22Rv1 (cell line): Measurements from ENCODE around the gene BCHE.
A peak's percentile ranks its signal among the peaks of the same experiment; 100 is the strongest.

ENCODE experiments used
- H3K27ac ChIP-seq: fragments of 450-650 bp; 2 replicates; pipeline ENCODE4 v1.5.1; 2017
- ZFX ChIP-seq: fragments of 450-650 bp; IDR thresholded peaks from 2 replicates; pipeline ENCODE4 v1.6.1; 2017; ENCODE audit warnings: antibody characterized with exemption, borderline replicate concordance
- TF ChIP-seq, protein P1 (sequence below): fragments of 450-650 bp; IDR thresholded peaks from 2 replicates; pipeline ENCODE4 v1.5.1; 2017; ENCODE audit warnings: mild to moderate bottlenecking

BCHE gene

GRCh38 chr3:165874663-165875489 lies 37.7 kb upstream of the BCHE start:
- no peak for TF ChIP-seq ZFX
- TF ChIP-seq, protein P1, sequence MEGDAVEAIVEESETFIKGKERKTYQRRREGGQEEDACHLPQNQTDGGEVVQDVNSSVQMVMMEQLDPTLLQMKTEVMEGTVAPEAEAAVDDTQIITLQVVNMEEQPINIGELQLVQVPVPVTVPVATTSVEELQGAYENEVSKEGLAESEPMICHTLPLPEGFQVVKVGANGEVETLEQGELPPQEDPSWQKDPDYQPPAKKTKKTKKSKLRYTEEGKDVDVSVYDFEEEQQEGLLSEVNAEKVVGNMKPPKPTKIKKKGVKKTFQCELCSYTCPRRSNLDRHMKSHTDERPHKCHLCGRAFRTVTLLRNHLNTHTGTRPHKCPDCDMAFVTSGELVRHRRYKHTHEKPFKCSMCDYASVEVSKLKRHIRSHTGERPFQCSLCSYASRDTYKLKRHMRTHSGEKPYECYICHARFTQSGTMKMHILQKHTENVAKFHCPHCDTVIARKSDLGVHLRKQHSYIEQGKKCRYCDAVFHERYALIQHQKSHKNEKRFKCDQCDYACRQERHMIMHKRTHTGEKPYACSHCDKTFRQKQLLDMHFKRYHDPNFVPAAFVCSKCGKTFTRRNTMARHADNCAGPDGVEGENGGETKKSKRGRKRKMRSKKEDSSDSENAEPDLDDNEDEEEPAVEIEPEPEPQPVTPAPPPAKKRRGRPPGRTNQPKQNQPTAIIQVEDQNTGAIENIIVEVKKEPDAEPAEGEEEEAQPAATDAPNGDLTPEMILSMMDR, result no peak
- no peak overlapping the region for H3K27ac ChIP-seq

DNA sequence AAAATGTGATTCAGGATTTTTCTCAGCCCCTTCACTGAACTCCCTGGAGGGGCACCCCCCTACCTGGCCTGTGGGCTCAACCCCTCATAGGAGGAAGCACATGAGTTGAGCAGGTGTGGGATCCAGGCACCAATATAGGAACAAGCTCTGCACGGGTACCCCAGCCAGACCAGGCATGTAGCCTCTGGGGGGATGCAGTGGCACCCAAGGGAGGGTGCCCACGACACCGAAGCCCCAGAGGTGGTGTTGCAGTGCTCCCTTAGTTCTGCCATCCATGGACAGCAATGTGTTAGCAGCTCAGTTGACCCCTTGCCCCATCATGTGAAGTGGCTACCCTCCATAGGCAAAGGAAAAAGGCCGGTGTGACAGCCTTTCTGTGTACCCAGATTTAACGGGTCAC lies 30.9 kb upstream of the BCHE start:
- TF ChIP-seq, protein P1, result no peak
- TF ChIP-seq ZFX, result no peak

GRCh38 chr3:165859061-165859460 lies 21.8 kb upstream of the BCHE start:
- H3K27ac ChIP-seq, result no peak overlapping the region
- TF ChIP-seq, protein P1, result no peak
- no peak for TF ChIP-seq ZFX

More for the DNA sequence above, 30.9 kb upstream of the BCHE start:
- H3K27ac ChIP-seq, result no peak overlapping the region

- no peak for TF ChIP-seq ZFX
- TF ChIP-seq, protein P1, result no peak
- no peak overlapping the region for H3K27ac ChIP-seq
Observed at GRCh38 chr3:165855581-165855980, 18.4 kb upstream of the BCHE start.

- no peak for TF ChIP-seq ZFX
- TF ChIP-seq, protein P1, result peak; percentile 79
Observed at GRCh38 chr3:165854696-165855095, 17.5 kb upstream of the BCHE start.

DNA sequence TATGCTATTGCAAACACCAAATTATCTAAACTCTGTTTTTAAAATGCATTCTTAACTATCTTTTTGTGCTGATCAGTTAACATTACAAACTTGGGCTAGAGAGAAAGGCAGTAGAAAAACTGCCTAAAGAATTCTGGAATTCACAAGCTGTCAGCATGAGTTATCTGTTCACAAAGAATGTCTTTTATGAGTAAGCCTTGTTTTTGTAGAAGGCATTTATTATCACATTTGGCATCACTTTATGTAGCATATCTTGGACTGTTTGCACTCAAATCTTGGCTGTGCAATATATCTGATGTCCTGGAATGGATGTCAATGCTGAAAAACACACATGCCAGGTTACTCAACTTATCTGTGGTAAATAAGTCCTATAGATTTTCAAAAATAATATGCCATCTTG lies 15.5 kb upstream of the BCHE start:
- TF ChIP-seq, protein P1, result no peak
- no peak for TF ChIP-seq ZFX
- no peak overlapping the region for H3K27ac ChIP-seq

More at GRCh38 chr3:165854696-165855095, 17.5 kb upstream of the BCHE start:
- H3K27ac ChIP-seq, result no peak overlapping the region

- TF ChIP-seq, protein P1, result no peak
- no peak for TF ChIP-seq ZFX
- H3K27ac ChIP-seq, result no peak overlapping the region
Observed at GRCh38 chr3:165852191-165852590, 15.0 kb upstream of the BCHE start.
